Tibial artery (tissue), 4 donors: Measurements from ENCODE around the gene SMIM45.

Source experiments
- DNase-seq, 2 donors: peaks; one replicate each; pipeline ENCODE4 v3.0.0-alpha.2; 2019
- H3K27ac ChIP-seq, 2 donors: fragments of 200-600 bp; sonication (generic) in 1 of 2; 1 replicate in 1 of 2; 2 replicates in 1 of 2; pipeline ENCODE4 v1.5.1; 2018 to 2019; ENCODE audit warnings: mild to moderate bottlenecking in 1 of 2
- H3K27me3 ChIP-seq, 2 donors: fragments of 200-600 bp; sonication (generic) in 1 of 2; one replicate each; pipeline versions ENCODE4 v1.5.1 to v1.6.0; 2016 to 2019
- H3K36me3 ChIP-seq, 3 donors: fragments of 200-600 bp; sonication (generic) in 2 of 3; one replicate each; pipeline ENCODE4 v1.5.1; 2016 to 2019; ENCODE audit warnings: mild to moderate bottlenecking in 2 of 3
- H3K4me1 ChIP-seq, 4 donors: fragments of 200-600 bp; sonication (generic) in 2 of 4; 1 replicate in 3 of 4; 2 replicates in 1 of 4; pipeline ENCODE4 v1.5.1; 2016 to 2019
- H3K4me3 ChIP-seq, 2 donors: fragments of 200-600 bp; sonication (generic) in 1 of 2; 1 replicate in 1 of 2; 2 replicates in 1 of 2; pipeline ENCODE4 v1.5.1; 2018 to 2019; ENCODE audit warnings: mild to moderate bottlenecking in 2 of 2
- H3K9me3 ChIP-seq, 3 donors: fragments of 200-600 bp; sonication (generic) in 1 of 3; one replicate each; pipeline ENCODE4 v1.5.1; 2016 to 2019
- intact Hi-C: fragments of 100-400 bp; cut with DNase I; formaldehyde crosslinking; loops from one replicate; pipeline ENCODE4 v1.15.0; 2023; ENCODE audit warnings: low total_unique reads
- TF ChIP-seq, protein P1 (sequence below), 2 experiments: fragments of 200-600 bp in 1 of 2; fragments of 450-650 bp in 1 of 2; IDR thresholded peaks; one replicate each; pipeline ENCODE4 v1.5.1; 2017 to 2019; ENCODE audit warnings: antibody characterized with exemption in 2 of 2, mild to moderate bottlenecking in 1 of 2, moderate library complexity in 1 of 2

The SMIM45 gene

DNA sequence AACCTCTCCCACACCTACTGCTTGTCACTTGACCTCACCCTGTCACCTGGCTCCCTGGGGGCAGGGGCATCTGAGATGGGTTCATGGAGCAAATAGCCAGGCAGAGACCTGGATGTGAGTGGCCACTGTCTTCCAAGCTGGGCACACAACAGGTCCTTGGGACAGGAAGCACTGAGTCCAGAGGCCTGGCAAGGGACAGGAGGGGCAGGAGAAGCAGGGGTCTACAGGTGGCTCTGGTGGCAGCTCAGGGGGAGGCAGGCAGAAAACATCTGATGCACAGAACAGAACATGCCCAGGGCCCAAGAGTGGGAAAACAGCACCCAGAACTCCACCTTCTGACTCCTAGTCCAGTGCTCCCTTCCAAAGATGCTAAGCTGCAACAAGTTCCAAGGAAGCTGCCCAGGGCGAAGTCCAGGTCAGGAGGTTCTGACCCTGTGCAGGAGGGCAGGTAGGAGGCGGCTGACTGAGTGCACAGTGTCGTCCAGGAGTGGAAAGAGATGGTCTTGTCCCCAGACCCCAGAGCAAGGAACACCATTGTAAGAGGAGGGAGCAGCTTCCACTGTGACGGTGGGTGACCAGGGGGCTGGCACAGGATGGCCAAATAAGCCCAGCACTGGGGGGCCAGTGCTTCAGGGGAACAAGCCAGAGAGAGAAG is 28.9 kb upstream of the SMIM45 start:
- H3K27me3 ChIP-seq: peaks cover 0 to 72% of the 10 kb centered on the region in 2 donors
- DNase-seq: no peak
- intact Hi-C loops: no loop called here
- H3K36me3 ChIP-seq: no peaks in the 10 kb centered on the region
- TF ChIP-seq, protein P1, sequence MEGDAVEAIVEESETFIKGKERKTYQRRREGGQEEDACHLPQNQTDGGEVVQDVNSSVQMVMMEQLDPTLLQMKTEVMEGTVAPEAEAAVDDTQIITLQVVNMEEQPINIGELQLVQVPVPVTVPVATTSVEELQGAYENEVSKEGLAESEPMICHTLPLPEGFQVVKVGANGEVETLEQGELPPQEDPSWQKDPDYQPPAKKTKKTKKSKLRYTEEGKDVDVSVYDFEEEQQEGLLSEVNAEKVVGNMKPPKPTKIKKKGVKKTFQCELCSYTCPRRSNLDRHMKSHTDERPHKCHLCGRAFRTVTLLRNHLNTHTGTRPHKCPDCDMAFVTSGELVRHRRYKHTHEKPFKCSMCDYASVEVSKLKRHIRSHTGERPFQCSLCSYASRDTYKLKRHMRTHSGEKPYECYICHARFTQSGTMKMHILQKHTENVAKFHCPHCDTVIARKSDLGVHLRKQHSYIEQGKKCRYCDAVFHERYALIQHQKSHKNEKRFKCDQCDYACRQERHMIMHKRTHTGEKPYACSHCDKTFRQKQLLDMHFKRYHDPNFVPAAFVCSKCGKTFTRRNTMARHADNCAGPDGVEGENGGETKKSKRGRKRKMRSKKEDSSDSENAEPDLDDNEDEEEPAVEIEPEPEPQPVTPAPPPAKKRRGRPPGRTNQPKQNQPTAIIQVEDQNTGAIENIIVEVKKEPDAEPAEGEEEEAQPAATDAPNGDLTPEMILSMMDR (IDR thresholded peaks at IDR 0.05): no peak
- no peak overlapping the region for H3K27ac ChIP-seq
- H3K4me3 ChIP-seq: no peak overlapping the region
- H3K4me1 ChIP-seq: peaks cover 0 to 30% (median 25%) of the 10 kb centered on the region in 4 donors
- no peaks in the 10 kb centered on the region for H3K9me3 ChIP-seq

GRCh38 chr22:41923595-41924276 is 28.2 kb upstream of the SMIM45 start:
- Histone ChIP-seq H3K4me1 (peaks cover 0 to 25% (median 24%) of the 10 kb centered on the region in 4 donors), H3K36me3 (no peaks in the 10 kb centered on the region), H3K4me3 (no peak overlapping the region), H3K27me3 (peaks cover 0 to 70% of the 10 kb centered on the region in 2 donors), H3K9me3 (no peaks in the 10 kb centered on the region), H3K27ac (no peak overlapping the region)
- intact Hi-C loops: no loop called here
- TF ChIP-seq, protein P1 (IDR thresholded peaks at IDR 0.05): no peak
- no peak for DNase-seq

GRCh38 chr22:41925783-41926460 is 26.0 kb upstream of the SMIM45 start:
- TF ChIP-seq, protein P1 (IDR thresholded peaks at IDR 0.05): peak in 1 of 2 experiments; percentile 28
- Histone ChIP-seq H3K27ac (no peak overlapping the region), H3K4me3 (peak overlapping the region; percentile 17 to 36), H3K36me3 (no peaks in the 10 kb centered on the region), H3K4me1 (peaks cover 0 to 11% (median 10%) of the 10 kb centered on the region in 4 donors), H3K27me3 (peaks cover 0 to 48% of the 10 kb centered on the region in 2 donors), H3K9me3 (no peaks in the 10 kb centered on the region)
- DNase-seq: no peak
- intact Hi-C loops: no loop called here

DNA sequence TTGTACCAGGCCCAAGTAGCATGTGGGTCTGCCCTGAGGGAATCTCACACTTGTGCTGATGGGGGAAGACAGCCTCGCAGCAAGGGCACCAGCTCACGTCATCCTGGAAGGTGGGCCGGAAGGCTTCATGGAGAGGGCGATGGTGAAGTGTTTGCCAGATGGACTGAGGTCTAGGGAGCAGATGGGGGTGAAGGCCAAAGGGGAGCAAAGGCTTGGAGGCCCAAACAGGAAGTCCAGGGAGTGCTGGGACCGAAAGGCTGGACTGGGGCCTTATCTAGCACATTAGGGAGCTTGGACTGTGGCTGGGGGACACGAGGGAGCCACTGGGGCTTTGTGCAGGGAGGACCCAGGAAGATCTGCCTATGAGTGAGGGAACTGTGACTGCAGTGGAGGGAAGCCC is 24.1 kb upstream of the SMIM45 start:
- peaks cover 0 to 11% (median 10%) of the 10 kb centered on the region in 4 donors for H3K4me1 ChIP-seq
- TF ChIP-seq, protein P1 (IDR thresholded peaks at IDR 0.05): no peak
- H3K27ac ChIP-seq: no peak overlapping the region
- DNase-seq: no peak
- no peaks in the 10 kb centered on the region for H3K9me3 ChIP-seq
- H3K4me3 ChIP-seq: no peak overlapping the region
- peaks cover 0 to 47% of the 10 kb centered on the region in 2 donors for H3K27me3 ChIP-seq
- intact Hi-C loops: no loop called here
- no peaks in the 10 kb centered on the region for H3K36me3 ChIP-seq

DNA sequence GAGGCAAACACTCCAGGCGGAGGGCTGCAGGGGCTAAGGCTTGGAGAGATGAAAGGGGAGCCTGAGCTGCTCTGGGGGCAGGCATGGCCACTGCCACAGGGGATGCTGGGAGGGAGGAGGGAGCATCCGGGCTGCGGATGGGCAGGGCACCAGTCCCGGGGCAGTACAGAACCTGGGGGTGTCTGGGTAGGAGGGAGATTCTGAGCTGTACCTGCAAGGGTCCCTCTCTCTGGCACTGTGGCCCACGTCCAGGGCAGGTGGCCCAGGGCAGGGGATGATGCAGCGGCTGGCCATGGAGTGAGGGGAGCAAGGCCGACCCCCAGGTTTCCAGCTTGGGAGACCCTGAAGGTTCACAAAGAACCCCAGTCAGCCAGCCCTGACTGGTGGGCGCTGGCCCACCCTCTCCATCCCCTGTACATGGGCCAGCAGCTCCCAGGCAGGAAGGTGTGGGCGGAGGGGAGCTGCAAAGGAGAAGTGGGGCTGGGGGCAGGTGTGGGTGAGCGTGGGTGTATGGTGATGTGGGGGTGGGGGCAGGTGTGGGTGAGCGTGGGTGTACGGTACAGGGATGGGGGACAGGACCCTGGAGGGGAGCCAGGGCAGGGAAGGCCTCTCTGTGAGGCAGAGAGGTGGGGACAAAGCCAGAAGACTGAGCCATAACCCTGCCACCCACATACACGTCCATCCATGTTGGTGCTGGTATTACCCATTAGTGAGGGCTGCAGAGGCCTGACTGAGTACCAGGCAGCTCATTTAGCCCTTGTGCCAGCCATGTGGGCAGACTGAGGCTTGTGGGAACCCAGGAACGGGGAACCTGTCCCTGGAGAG is 23.1 kb upstream of the SMIM45 start:
- intact Hi-C loops: no loop called here
- H3K36me3 ChIP-seq: no peaks in the 10 kb centered on the region
- no peak for DNase-seq
- no peaks in the 10 kb centered on the region for H3K9me3 ChIP-seq
- no peak overlapping the region for H3K4me3 ChIP-seq
- H3K4me1 ChIP-seq: peaks cover 0 to 11% (median 10%) of the 10 kb centered on the region in 4 donors
- no peak overlapping the region for H3K27ac ChIP-seq
- TF ChIP-seq, protein P1 (IDR thresholded peaks at IDR 0.05): no peak
- peaks cover 0 to 37% of the 10 kb centered on the region in 2 donors for H3K27me3 ChIP-seq
